ENCODE results near the gene HOXA1.

Gene HOXA1

GRCh38 chr7:27118580-27118979 is 22.8 kb upstream of the HOXA1 start:
- H3K27ac ChIP-seq, result no peak overlapping the region
- DNase-seq (ENCODE audit: low read depth, low spot score), result no peak

GRCh38 chr7:27117887-27118491 is 22.2 kb upstream of the HOXA1 start:
- no peak overlapping the region for H3K27ac ChIP-seq
- no peak for DNase-seq (ENCODE audit: low read depth, low spot score)

- no peak for DNase-seq (ENCODE audit: low read depth, low spot score)
- no peak overlapping the region for H3K27ac ChIP-seq
Observed at GRCh38 chr7:27116962-27117886, 21.4 kb upstream of the HOXA1 start.

GRCh38 chr7:27116031-27116961 is 20.5 kb upstream of the HOXA1 start:
- H3K27ac ChIP-seq, result peak overlapping the region; percentile 82
- DNase-seq (ENCODE audit: low read depth, low spot score), result no peak

GRCh38 chr7:27115221-27116026 is 19.6 kb upstream of the HOXA1 start:
- peak overlapping the region; percentile 82 for H3K27ac ChIP-seq
- DNase-seq (ENCODE audit: low read depth, low spot score), result no peak

- no peak for DNase-seq (ENCODE audit: low read depth, low spot score)
- peak overlapping the region; percentile 82 for H3K27ac ChIP-seq
Observed at GRCh38 chr7:27114881-27115220, 19.1 kb upstream of the HOXA1 start.

GRCh38 chr7:27113991-27114769 is 18.4 kb upstream of the HOXA1 start:
- DNase-seq (ENCODE audit: low read depth, low spot score), result no peak
- peak overlapping the region; percentile 82 for H3K27ac ChIP-seq

GRCh38 chr7:27112955-27113949 is 17.5 kb upstream of the HOXA1 start:
- peak; percentile 80 for DNase-seq (ENCODE audit: low read depth, low spot score)
- H3K27ac ChIP-seq, result peak overlapping the region; percentile 82

- no peak for DNase-seq (ENCODE audit: low read depth, low spot score)
- peak overlapping the region; percentile 82 for H3K27ac ChIP-seq
Observed at GRCh38 chr7:27112361-27112760, 16.6 kb upstream of the HOXA1 start.

GRCh38 chr7:27111751-27112277 is 16.0 kb upstream of the HOXA1 start:
- no peak for DNase-seq (ENCODE audit: low read depth, low spot score)
- H3K27ac ChIP-seq, result peak overlapping the region; percentile 82

- no peak for DNase-seq (ENCODE audit: low read depth, low spot score)
Observed at GRCh38 chr7:27111042-27111750, 15.4 kb upstream of the HOXA1 start.

GRCh38 chr7:27110186-27111031 is 14.6 kb upstream of the HOXA1 start:
- DNase-seq (ENCODE audit: low read depth, low spot score), result no peak
- peak overlapping the region; percentile 82 for H3K27ac ChIP-seq

More at GRCh38 chr7:27111042-27111750, 15.4 kb upstream of the HOXA1 start:
- H3K27ac ChIP-seq, result peak overlapping the region; percentile 82

- DNase-seq (ENCODE audit: low read depth, low spot score), result no peak
- no peak overlapping the region for H3K27ac ChIP-seq
Observed at GRCh38 chr7:27109466-27110185, 13.8 kb upstream of the HOXA1 start.

- no peak overlapping the region for H3K27ac ChIP-seq
Observed at GRCh38 chr7:27108390-27109127, 12.8 kb upstream of the HOXA1 start.

More at GRCh38 chr7:27108390-27109127, 12.8 kb upstream of the HOXA1 start:
- DNase-seq (ENCODE audit: low read depth, low spot score), result no peak
